DMS79 (cell line): ENCODE measurements around the gene GTPBP3.

ENCODE experiments used
- DNase-seq: peaks from one replicate; lab custom pipeline; 2025; lab: John Stamatoyannopoulos, UW

The GTPBP3 gene

DNA sequence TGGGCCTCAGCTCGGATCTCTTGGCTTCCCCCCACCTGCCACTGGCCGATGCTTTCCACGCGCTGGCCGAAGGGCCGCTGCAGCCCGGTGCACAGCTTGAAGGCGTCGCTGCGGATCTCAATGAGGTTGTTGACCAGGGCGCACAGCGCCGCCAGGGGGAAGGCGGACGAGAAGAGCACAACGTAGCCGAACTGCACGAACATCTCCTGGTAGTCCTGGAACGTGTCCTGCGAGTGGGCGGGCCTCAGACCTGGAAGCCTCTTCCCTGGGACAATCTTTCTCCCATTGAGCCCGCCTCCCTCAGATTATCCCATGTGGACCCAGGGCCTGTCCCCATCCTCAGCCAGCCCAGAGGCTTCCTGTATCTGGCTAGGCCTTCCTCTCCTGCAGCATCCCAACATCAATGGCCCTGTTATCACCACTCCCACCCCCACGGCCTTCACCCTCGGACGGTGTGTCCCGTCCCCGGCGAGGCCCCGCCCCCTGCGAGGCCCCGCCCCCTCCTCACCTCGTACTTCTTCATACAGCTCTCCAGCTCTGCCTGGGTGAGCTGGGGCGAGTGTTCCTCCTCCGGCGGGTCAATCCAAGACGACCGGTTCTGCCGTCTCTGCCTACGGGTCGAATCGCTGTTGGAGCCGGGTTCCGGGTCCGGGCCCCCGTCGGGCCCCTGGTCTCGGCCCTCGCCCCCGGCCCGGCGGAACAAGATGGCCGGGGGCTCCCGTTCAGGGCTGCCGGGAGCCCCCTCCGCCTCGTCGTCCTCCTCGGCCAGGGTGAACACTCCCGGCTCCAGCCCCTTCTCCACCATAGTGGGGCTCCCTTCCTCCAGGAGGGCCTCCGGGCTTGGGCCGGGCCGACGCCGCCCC is 9.5 kb upstream of the GTPBP3 start:
- no peak for DNase-seq

DNA sequence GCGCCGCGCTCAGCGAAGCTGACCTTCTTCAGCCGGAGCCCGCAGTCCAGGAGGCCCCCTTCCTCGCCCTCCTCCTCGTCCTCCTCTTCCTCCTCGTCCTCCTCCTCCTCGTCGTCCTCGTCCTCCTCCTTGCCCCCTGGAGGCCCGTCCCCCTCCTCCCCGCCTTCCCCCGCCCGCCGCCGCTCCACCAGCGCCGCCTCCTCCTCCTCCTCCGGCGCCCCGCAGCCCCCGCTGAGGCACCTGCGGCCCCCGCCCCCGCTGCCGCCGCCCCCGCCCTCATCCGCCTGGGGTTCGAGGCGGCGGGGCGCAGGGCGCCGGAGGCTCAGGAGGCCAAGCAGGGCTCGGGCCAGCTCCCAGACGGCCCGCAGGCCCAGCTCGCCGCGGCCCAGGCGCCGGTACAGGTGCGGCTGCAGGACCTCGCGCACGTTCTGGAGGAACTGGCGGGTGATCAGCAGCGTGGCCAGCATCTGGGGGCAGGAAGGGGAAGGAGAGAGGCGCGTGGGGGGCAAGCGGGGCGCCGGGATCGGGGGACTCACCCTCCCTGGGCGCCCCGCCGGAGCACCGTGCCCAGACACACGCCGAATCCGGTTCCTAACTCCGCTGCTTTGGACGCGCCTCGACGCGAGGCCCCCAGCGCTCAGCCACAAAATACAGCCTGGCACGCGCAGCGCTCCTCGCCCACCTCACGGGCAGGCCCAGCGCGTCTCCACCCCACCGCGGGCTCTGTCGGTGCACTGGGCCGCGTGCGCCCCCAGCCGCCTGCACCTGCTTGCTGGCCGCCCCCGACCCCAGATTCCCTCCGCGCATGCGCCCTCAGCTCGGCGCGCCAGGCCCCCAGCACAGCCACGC is 8.6 kb upstream of the GTPBP3 start:
- no peak for DNase-seq

DNA sequence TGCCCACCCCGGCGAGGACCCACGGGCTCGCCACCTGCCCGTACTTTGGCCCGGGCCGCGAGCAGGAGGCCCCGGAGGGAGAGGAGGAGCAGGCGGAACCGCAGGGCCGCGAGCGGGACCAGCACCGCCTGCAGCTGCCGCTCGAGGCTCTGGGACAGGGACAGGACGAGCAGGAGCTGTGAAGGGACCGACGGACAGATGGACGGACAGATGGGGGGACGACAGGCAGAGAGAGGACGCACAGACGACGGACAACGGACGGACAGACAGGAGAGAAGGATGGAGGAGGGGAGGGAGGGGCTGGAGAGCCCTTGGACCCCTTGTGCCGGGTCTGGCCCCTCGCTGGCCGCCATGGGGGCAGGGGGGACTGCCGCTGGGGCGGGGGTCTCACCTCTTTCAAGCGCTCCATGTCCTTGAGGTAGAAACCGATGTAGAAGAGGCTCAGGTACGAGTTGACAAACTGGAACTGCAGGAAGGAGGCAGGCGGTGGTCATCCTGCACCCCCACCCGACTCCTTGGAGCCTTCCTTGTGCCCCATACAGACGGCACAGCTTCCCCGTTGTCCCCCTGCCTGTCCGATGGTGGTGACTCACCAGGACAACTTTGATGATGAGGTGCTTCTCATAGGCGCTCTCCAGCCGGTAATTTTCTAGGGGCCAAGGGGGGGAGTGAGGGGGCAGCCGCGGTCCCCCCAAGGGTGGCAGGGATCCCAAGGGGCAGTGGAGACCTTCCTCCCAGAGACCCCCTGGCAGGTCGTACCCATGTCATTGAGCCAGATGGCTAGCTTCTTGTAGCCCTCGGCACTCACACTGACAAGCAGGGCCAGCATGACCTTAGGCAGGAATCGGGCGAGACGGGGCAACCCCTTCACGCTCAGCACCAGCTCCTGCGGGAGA is 7.7 kb upstream of the GTPBP3 start:
- no peak for DNase-seq

GRCh38 chr19:17330262-17331044 is 6.9 kb upstream of the GTPBP3 start:
- DNase-seq = no peak

DNA sequence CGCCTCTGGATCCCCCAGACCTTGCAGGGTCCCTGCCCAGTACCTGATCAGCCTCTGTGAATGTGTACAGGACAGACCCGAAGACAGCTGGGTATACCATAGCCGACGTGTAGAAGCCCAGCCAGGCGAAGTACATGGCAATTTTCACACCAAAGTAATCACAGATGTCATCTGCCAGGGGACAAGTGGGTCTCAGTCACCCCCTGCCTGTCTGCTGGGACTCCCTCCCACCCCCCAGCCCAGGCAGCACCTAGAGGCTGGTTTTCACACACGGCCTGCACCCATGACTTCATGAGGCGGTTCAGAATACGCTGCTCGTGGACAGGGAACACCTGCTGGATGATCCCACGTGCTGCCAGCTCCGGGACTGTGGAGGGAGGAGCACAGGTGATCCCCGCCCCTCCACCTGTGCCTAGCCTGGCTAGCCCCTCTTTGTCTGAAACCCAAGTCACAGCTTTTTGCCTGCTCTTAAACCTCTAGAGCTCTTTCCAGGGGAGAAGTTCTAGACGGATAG is 6.3 kb upstream of the GTPBP3 start:
- DNase-seq = no peak

DNA sequence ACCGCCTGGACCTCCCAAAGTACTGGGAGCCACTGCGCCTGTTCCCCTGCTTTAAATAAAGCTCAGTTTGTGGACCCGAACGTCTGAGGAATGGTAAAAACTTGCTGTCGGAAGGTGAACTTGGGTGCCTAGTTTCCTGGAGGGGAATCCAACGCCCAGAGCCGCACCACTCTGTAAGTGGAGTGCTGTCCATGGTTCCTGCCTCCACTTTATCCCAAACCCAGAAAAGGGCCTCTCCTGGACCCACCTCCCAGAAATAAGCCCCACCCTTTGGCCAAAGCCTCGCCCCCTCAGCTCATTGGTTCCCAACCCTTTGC is 5.0 kb upstream of the GTPBP3 start:
- DNase-seq = no peak

- DNase-seq = no peak
Observed at GRCh38 chr19:17332677-17333581, 4.4 kb upstream of the GTPBP3 start.

DNA sequence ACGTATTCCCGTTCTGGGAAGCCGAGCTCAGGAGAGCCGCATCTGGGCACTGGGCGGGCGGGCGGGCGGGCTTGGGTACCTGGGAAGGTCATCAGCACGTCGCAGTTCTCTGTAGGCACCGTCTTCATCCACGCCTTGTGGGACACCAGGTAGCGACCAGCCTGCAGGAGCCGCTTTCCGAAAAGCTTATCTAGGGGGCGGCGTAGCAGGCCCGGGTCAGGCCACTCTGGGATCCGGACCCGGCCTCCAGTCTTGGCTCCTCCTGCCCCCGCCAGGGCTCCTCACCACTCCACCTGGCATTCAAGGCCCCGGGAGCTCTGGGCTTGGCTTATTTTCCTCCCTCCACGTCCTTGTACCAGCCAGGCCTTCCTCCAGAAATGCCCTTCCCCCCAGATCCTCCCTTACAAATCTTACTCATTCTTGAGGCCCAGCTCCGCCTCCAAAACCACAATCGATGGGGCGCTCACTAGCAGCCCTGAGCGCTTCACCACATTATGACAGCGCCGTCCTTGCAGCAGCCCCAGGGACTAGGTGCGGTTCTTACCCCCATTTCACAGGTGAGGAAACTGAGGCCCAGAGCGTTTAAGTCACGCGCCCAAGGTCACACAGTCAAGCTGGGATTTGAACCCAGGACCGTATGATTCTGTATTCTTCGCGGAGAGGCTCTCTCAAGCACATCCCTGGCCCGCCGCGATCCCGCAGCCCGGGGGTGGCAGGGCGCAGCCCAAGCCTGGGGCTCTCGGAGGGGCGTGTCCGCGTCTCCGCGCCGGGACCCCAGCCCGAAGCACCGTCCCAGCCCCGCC is 3.5 kb upstream of the GTPBP3 start:
- peak; percentile 48 for DNase-seq

DNA sequence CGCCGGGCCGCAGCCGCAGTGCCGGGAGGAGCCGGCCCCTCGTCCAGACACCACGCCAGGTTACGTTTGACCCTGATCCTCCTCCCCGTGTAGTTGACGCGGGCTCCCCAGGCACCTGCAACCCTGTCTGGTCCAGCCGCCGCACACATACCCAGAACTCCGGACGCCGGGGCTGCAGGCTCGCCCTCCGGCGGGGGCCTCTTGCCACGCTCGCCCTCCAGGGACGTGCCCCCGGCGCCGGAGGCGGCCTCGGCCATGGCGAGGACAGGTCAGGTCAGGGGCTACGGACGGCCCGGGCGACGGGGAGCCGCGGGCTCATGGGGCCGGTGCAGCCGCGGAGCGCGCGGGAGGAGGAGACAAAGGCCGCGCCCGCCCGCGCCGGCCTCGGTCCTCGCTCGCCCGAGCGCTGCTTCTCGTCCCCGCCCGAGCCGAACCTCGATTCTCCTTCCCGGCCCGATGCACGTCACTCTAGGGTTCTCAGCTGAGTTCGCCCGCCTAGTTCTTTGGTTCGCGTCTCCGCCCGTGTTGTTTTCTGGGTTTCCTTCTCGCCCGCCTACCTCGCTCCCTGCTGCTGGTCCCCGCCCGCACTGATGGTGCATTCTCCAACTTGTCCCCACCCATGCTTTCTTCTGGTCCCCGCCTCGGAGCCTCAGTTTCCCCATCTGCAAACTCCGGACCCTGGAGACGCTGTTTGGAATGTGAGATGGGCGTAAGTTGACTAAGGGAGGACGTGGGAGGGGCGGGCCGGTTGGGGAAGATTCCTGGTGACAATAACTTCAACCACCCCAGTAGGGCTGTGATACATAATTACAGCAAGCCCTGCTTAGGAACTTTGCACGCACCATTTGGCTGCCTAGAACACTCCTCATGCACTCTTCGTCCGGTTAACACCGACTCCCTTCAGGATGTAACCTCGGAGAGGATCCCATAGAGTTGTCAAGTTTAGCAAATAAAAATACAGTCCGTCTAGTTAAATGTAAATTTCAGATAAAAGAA is 2.6 kb upstream of the GTPBP3 start, which contains the start of gene ANO8:
ANO8 (minus strand) TSS at position 442 of the 996 bp plus-strand sequence; CDS start at position 257, 185 bp downstream.
- peak; percentile 87 for DNase-seq

GRCh38 chr19:17335575-17335974 is 1.8 kb upstream of the GTPBP3 start:
- DNase-seq = no peak

- no peak for DNase-seq
Observed at GRCh38 chr19:17337675-17338432, 501 bp downstream of the GTPBP3 start.

GRCh38 chr19:17338433-17339078 is 1.2 kb downstream of the GTPBP3 start:
- no peak for DNase-seq

GRCh38 chr19:17339088-17339741 is 1.9 kb downstream of the GTPBP3 start:
- DNase-seq = no peak

- no peak for DNase-seq
Observed at GRCh38 chr19:17340302-17340870, 3.0 kb downstream of the GTPBP3 start.

DNA sequence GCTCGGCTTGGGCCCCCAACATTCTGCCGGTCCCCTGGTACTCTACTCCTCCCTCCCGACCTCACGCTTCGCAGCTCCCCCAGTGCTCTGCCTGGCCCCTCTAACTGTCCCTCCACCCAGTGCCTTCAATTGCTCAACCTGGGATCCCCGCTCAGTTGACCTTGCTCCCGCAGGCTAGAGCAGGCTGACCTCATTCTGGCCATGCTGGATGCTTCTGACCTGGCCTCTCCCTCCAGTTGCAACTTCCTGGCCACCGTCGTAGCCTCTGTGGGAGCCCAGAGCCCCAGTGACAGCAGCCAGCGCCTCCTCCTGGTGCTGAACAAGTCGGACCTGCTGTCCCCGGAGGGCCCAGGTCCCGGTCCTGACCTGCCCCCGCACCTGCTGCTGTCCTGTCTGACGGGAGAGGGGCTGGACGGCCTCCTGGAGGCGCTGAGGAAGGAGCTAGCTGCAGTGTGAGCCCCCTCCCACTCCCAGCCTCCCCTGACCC is 3.6 kb downstream of the GTPBP3 start:
- DNase-seq = no peak

DNA sequence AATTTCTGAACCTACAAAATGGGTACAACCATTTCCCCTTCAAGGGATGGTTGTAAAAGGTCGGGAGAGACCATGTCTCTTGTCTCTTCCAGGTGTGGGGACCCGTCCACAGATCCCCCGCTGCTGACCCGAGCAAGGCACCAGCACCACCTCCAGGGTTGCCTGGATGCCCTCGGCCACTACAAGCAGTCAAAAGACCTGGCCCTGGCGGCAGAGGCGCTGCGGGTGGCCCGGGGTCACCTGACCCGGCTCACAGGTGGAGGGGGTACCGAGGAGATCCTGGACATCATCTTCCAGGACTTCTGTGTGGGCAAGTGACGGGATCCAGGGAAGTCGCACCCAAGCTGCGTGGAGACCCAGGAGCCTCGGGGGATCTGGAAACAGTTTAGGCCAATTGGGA is 4.0 kb downstream of the GTPBP3 start:
- DNase-seq = no peak
